ENCODE results near the gene EFNA5. TPM values are rescaled to one million over a fixed set of nuclear protein-coding genes. Genes with fewer than 3 reads are reported as not detected.
"Not testable (repeated sequence)": the region's sequence is repeated elsewhere in the genome, so short reads cannot be mapped to it uniquely, and the experiment has no call there.

Gene EFNA5
- total RNA-seq, 2 donors from 2014 or later, result 6.0 to 13.5 TPM

GRCh38 chr5:107500347-107500746 lies 170.4 kb downstream of the EFNA5 start:
- H3K27ac ChIP-seq, result no peak overlapping the region
- no peaks in the 10 kb centered on the region for H3K9me3 ChIP-seq
- no peak overlapping the region for H3K4me3 ChIP-seq
- no peaks in the 10 kb centered on the region for H3K27me3 ChIP-seq (replicated peaks; ENCODE audit: insufficient read depth)
- no peak for DNase-seq (ENCODE audit: low spot score)
- H3K36me3 ChIP-seq, result no peaks in the 10 kb centered on the region
- peaks cover 0 to 15% of the 10 kb centered on the region in 2 donors for H3K4me1 ChIP-seq (ENCODE audit: control insufficient read depth in 1 of 2, low read depth in 2 of 2)
- ATAC-seq (ENCODE audit: insufficient number of reproducible peaks, low FRiP score, low read depth), result no peak
- no peak for TF ChIP-seq CTCF (IDR thresholded peaks at IDR 0.05)

- Histone ChIP-seq H3K27ac (no peak overlapping the region), H3K27me3 (replicated peaks; ENCODE audit: insufficient read depth) (no peaks in the 10 kb centered on the region), H3K36me3 (no peaks in the 10 kb centered on the region), H3K4me1 (ENCODE audit: control insufficient read depth in 1 of 2, low read depth in 2 of 2) (peaks cover 0 to 15% of the 10 kb centered on the region in 2 donors), H3K4me3 (no peak overlapping the region), H3K9me3 (no peaks in the 10 kb centered on the region)
- no peak for DNase-seq (ENCODE audit: low spot score)
- no peak for ATAC-seq (ENCODE audit: insufficient number of reproducible peaks, low FRiP score, low read depth)
- no peak for TF ChIP-seq CTCF (IDR thresholded peaks at IDR 0.05)
Measured at GRCh38 chr5:107499776-107500175, 171.0 kb downstream of the EFNA5 start.

DNA sequence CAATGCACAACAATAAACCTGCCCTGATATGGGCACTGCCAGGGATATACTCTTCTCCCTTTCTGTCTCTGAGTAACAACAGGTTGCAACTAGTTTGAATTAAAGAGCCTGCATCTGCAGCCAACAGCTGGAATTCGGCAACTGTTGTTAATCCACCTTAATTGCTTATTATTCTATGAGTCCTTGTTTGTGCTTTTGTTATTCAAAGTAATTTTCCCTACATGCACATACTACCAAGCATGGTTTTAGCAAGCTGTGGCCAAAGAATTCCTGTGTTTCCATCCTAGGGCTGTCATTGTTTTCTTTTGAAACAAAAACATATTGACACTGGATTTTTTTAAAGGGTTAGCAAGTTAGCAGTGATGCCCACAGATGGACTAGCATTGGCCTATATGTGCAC lies 171.5 kb downstream of the EFNA5 start:
- H3K27me3 ChIP-seq (replicated peaks; ENCODE audit: insufficient read depth), result no peaks in the 10 kb centered on the region
- no peak for ATAC-seq (ENCODE audit: insufficient number of reproducible peaks, low FRiP score, low read depth)
- TF ChIP-seq CTCF (IDR thresholded peaks at IDR 0.05), result no peak
- H3K4me3 ChIP-seq, result no peak overlapping the region
- no peaks in the 10 kb centered on the region for H3K36me3 ChIP-seq
- no peaks in the 10 kb centered on the region for H3K9me3 ChIP-seq
- peaks cover 0 to 15% of the 10 kb centered on the region in 2 donors for H3K4me1 ChIP-seq (ENCODE audit: control insufficient read depth in 1 of 2, low read depth in 2 of 2)
- DNase-seq (ENCODE audit: low spot score), result no peak
- no peak overlapping the region for H3K27ac ChIP-seq

DNA sequence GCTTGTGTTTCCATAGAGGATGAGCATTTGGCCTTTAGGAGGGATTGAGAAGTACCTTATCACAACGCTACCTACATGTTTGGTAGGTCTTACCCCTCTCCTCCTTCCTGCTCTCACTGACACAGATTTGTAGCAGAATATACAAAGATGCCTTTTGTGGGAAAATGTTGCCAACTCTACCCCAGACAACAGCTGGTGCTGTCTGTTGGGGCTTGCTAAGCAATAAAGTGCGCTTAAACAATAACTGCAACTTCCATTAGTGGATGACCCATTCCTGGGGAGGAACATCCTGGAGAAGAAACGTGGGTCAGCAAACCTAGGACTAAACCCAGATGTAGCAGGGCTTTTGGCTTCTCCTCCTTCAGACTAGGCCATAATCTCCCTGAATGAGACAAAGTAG lies 174.3 kb downstream of the EFNA5 start:
- Histone ChIP-seq H3K36me3 (no peaks in the 10 kb centered on the region), H3K27me3 (replicated peaks; ENCODE audit: insufficient read depth) (no peaks in the 10 kb centered on the region), H3K9me3 (no peaks in the 10 kb centered on the region), H3K4me3 (no peak overlapping the region), H3K4me1 (ENCODE audit: control insufficient read depth in 1 of 2, low read depth in 2 of 2) (peaks cover 0 to 15% of the 10 kb centered on the region in 2 donors), H3K27ac (no peak overlapping the region)
- ATAC-seq (ENCODE audit: insufficient number of reproducible peaks, low FRiP score, low read depth) (no peak), DNase-seq (ENCODE audit: low spot score) (no peak)
- no peak for TF ChIP-seq CTCF (IDR thresholded peaks at IDR 0.05)

GRCh38 chr5:107494129-107494528 lies 176.6 kb downstream of the EFNA5 start:
- not testable (repeated sequence) for H3K27me3 ChIP-seq (replicated peaks; ENCODE audit: insufficient read depth); H3K36me3 ChIP-seq; ATAC-seq (ENCODE audit: insufficient number of reproducible peaks, low FRiP score, low read depth); H3K9me3 ChIP-seq; H3K4me3 ChIP-seq; H3K27ac ChIP-seq; DNase-seq (ENCODE audit: low spot score)
- peaks cover 0 to 13% of the 10 kb centered on the region in 2 donors for H3K4me1 ChIP-seq (ENCODE audit: control insufficient read depth in 1 of 2, low read depth in 2 of 2)

DNA sequence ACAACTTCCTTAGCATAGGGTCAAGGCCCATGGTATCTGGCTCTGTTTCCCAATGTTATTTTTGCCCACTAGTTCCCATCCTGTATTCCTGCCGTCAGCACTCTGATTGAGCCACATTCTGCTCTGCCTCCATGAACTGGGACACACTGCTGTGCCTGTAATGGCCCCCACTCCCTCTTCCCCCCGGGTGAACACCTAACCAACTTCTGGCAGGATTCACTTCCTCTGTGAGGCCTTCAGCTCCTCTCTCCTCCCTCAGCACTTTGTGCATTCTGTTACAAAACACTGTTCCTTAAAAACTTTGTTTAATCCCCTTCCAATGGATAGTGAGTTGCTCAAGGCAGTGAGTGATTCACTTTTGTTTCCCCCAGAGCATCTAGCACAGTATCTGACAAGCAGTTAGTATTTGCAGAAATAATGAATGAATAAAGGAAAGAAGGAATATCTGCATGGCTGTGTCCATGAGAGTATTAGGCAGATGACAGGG lies 183.6 kb downstream of the EFNA5 start:
- no peak for TF ChIP-seq CTCF (IDR thresholded peaks at IDR 0.05)
- Histone ChIP-seq H3K27ac (no peak overlapping the region), H3K4me3 (no peak overlapping the region), H3K4me1 (ENCODE audit: control insufficient read depth in 1 of 2, low read depth in 2 of 2) (peaks cover 0 to 27% of the 10 kb centered on the region in 2 donors), H3K27me3 (replicated peaks; ENCODE audit: insufficient read depth) (no peaks in the 10 kb centered on the region), H3K36me3 (no peaks in the 10 kb centered on the region), H3K9me3 (no peaks in the 10 kb centered on the region)
- peak; percentile 9 for ATAC-seq (ENCODE audit: insufficient number of reproducible peaks, low FRiP score, low read depth)
- no peak for DNase-seq (ENCODE audit: low spot score)
